ENCODE data around the gene CHST6. TPM values are rescaled to one million over a fixed set of nuclear protein-coding genes. Genes with fewer than 3 reads are reported as not detected.

The CHST6 gene
- polyA plus RNA-seq, 1 donor (not counting 4 experiments of a cell fraction or from before 2014, with no cell fraction given) = 0.14 TPM

DNA sequence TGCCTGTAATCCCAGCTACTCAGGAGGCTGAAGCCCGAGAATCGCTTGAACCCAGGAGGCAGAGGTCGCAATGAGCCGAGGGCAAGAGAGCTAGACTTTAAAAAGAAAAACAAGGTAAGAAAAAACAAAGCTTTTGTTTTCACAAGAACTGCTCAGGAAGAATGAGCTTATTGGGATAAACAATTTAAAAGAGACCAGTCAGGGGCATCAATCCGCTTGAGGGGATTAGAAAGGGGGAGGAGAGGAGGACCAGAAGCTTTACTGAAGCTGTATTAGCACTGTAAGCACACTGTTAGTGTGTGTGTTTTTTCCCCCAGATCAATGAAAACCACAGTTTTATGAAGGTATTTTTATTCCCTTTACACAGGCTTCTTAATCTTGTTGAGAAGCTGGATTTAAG, 39.6 kb downstream of the CHST6 start:
- no peaks in the 10 kb centered on the region for H3K9me3 ChIP-seq (ENCODE audit: control insufficient read depth, low read depth, low read length)
- H3K36me3 ChIP-seq (ENCODE audit: control insufficient read depth in 2 of 2, extremely low read depth in 1 of 2, insufficient read depth in 2 of 2, low read length in 2 of 2) = peaks cover 9 to 16% of the 10 kb centered on the region in 2 experiments
- H2AFZ ChIP-seq (ENCODE audit: control insufficient read depth, low read length) = no peak overlapping the region
- dilution Hi-C loops (cut with MboI; ENCODE audit: extremely low pct_ligation_motif_present, low sequenced_read_pairs) = no loop called here
- no peak overlapping the region for H3K4me3 ChIP-seq (ENCODE audit: control insufficient read depth in 2 of 3, extremely low read depth in 1 of 3, insufficient read depth in 2 of 3, low read depth in 1 of 3, low read length in 3 of 3)
- H3K4me2 ChIP-seq (ENCODE audit: control insufficient read depth, extremely low read depth, insufficient read depth, low read depth, low read length) = no peak overlapping the region
- peaks cover 18% of the 10 kb centered on the region for H4K20me1 ChIP-seq (ENCODE audit: control insufficient read depth, extremely low read depth, insufficient read depth, low read length)
- DNase-seq (ENCODE audit: low read depth, low spot score) (no peak), FAIRE-seq (no peak)
- no peaks in the 10 kb centered on the region for H3K9me1 ChIP-seq (ENCODE audit: control insufficient read depth, extremely low read depth, insufficient read depth, low read length)
- H3K4me1 ChIP-seq (ENCODE audit: control insufficient read depth, extremely low read depth, insufficient read depth, low read length) = no peaks in the 10 kb centered on the region
- H3K79me2 ChIP-seq (ENCODE audit: control insufficient read depth, insufficient read depth, low read length) = peaks cover 92% of the 10 kb centered on the region
- H3K9ac ChIP-seq (ENCODE audit: control insufficient read depth, extremely low read depth, insufficient read depth, low read length) = no peak overlapping the region
- H3K27me3 ChIP-seq (ENCODE audit: control insufficient read depth, extremely low read depth, insufficient read depth, low read length) = no peaks in the 10 kb centered on the region
- no peak for TF ChIP-seq CTCF (optimal IDR thresholded peaks at IDR 0.05 in 1 of 3, IDR thresholded peaks at IDR 0.05 in 1 of 3, conservative IDR thresholded peaks at IDR 0.05 in 1 of 3; ENCODE audit: extremely low read depth in 1 of 3, insufficient read depth in 2 of 3, low read length in 3 of 3)
- no peak for TF ChIP-seq EZH2 (IDR thresholded peaks at IDR 0.05; ENCODE audit: low read length)
- no peak overlapping the region for H3K27ac ChIP-seq (ENCODE audit: control insufficient read depth, insufficient read depth, low read length)

DNA sequence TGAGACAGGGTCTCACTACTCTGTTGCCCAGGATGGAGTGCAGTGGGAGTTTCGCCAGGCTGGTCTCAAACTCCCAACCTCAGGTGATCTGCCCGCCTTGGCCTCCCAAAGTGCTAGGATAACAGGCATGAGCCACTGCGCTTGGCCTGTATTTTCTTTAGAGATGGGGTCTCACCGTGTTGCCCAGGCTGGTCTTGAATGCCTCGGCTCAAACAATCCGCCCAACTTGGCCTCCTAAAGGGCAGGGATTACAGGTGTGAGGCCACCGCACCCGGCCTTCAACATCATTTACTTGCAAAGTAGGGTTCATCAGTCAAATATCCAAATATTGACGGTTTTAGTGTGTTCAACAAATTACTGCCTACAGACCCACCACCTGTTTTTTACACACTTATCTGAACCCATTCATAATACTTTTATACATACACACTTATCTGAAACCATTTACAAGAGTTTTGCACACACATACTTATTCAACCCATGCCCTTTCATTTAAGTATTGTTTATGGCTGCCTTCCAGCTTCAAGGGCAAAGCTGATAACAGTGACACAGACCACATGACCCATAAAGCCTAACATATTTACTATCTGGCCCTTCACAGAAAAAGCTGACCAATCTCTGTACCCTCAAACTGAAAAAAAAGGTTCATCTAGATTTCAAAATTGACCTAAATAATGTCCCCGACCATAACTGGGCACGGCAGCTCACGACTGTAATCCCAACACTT, 42.6 kb downstream of the CHST6 start:
- no peak overlapping the region for H3K9ac ChIP-seq (ENCODE audit: control insufficient read depth, extremely low read depth, insufficient read depth, low read length)
- H3K4me2 ChIP-seq (ENCODE audit: control insufficient read depth, extremely low read depth, insufficient read depth, low read depth, low read length) = no peak overlapping the region
- H3K9me3 ChIP-seq (ENCODE audit: control insufficient read depth, low read depth, low read length) = no peaks in the 10 kb centered on the region
- no peak overlapping the region for H2AFZ ChIP-seq (ENCODE audit: control insufficient read depth, low read length)
- H4K20me1 ChIP-seq (ENCODE audit: control insufficient read depth, extremely low read depth, insufficient read depth, low read length) = peaks cover 15% of the 10 kb centered on the region
- no peaks in the 10 kb centered on the region for H3K27me3 ChIP-seq (ENCODE audit: control insufficient read depth, extremely low read depth, insufficient read depth, low read length)
- DNase-seq (ENCODE audit: low read depth, low spot score) (no peak), FAIRE-seq (no peak)
- no peak overlapping the region for H3K4me3 ChIP-seq (ENCODE audit: control insufficient read depth in 2 of 3, extremely low read depth in 1 of 3, insufficient read depth in 2 of 3, low read depth in 1 of 3, low read length in 3 of 3)
- H3K27ac ChIP-seq (ENCODE audit: control insufficient read depth, insufficient read depth, low read length) = no peak overlapping the region
- H3K79me2 ChIP-seq (ENCODE audit: control insufficient read depth, insufficient read depth, low read length) = peaks cover 67% of the 10 kb centered on the region
- H3K36me3 ChIP-seq (ENCODE audit: control insufficient read depth in 2 of 2, extremely low read depth in 1 of 2, insufficient read depth in 2 of 2, low read length in 2 of 2) = peaks cover 2 to 8% of the 10 kb centered on the region in 2 experiments
- no peak for TF ChIP-seq EZH2 (IDR thresholded peaks at IDR 0.05; ENCODE audit: low read length)
- no peak for TF ChIP-seq CTCF (optimal IDR thresholded peaks at IDR 0.05 in 1 of 3, IDR thresholded peaks at IDR 0.05 in 1 of 3, conservative IDR thresholded peaks at IDR 0.05 in 1 of 3; ENCODE audit: extremely low read depth in 1 of 3, insufficient read depth in 2 of 3, low read length in 3 of 3)
- no peaks in the 10 kb centered on the region for H3K4me1 ChIP-seq (ENCODE audit: control insufficient read depth, extremely low read depth, insufficient read depth, low read length)
- dilution Hi-C loops (cut with MboI; ENCODE audit: extremely low pct_ligation_motif_present, low sequenced_read_pairs) = no loop called here
- H3K9me1 ChIP-seq (ENCODE audit: control insufficient read depth, extremely low read depth, insufficient read depth, low read length) = no peaks in the 10 kb centered on the region

All from keratinocyte (primary cell).